Lower lobe of right lung (tissue), 2 donors: ENCODE results near the gene CRYGB. TPM values are rescaled to one million over a fixed set of nuclear protein-coding genes. Genes with fewer than 3 reads are reported as not detected.
"Not testable (repeated sequence)": the region's sequence is repeated elsewhere in the genome, so short reads cannot be mapped to it uniquely, and the experiment has no call there.

Experiments
- ATAC-seq, 2 donors: fragments of 200-7000 bp; cut with Tn5 transposase; one replicate each; pipeline ENCODE4 v1.9.1; 2020 to 2022; ENCODE audit warnings: mild to moderate bottlenecking in 2 of 2, moderate library complexity in 2 of 2
- DNase-seq: peaks from one replicate; pipeline ENCODE4 v3.0.0-alpha.2; 2020
- H3K27ac ChIP-seq: fragments of 200-600 bp; one replicate; pipeline ENCODE4 v1.8.0; 2022
- H3K27me3 ChIP-seq: fragments of 200-600 bp; one replicate; pipeline ENCODE4 v1.8.0; 2022; ENCODE audit warnings: low read depth
- H3K36me3 ChIP-seq: fragments of 200-600 bp; one replicate; pipeline ENCODE4 v1.8.0; 2022; ENCODE audit warnings: mild to moderate bottlenecking
- H3K4me1 ChIP-seq: fragments of 200-600 bp; one replicate; pipeline ENCODE4 v1.8.0; 2022
- H3K4me3 ChIP-seq: fragments of 200-600 bp; one replicate; pipeline ENCODE4 v1.8.0; 2022; ENCODE audit warnings: mild to moderate bottlenecking
- H3K9me3 ChIP-seq: fragments of 200-600 bp; one replicate; pipeline ENCODE4 v1.8.0; 2022
- intact Hi-C: fragments of 100-400 bp; cut with DNase I; formaldehyde crosslinking; loops from one replicate; pipeline ENCODE4 v1.11.0; 2022
- total RNA-seq: library from RNA; stranded (reverse); fragmentation: NEBNext Ultra II Directional; extraction: Animal tissue kit (Norgen Biotek cat#: 25700); gene quantifications from one replicate; pipeline ENCODE4 v1.2.1, GENCODE V29; 2021
- TF ChIP-seq, protein P1 (sequence below): fragments of 200-600 bp; IDR thresholded peaks from one replicate; pipeline ENCODE4 v1.8.0; 2022; ENCODE audit warnings: antibody characterized with exemption, mild to moderate bottlenecking
- donor health status: DM: no; HTN: yes; CAD: no; lungs with severe emphysema.

Gene CRYGB
- total RNA-seq, 1 donor from 2014 or later: not detected

- Histone ChIP-seq H3K4me1 (no peaks in the 10 kb centered on the region), H3K4me3 (no peak overlapping the region), H3K27ac (no peak overlapping the region), H3K27me3 (peaks cover 16% of the 10 kb centered on the region), H3K36me3 (no peaks in the 10 kb centered on the region), H3K9me3 (no peaks in the 10 kb centered on the region)
- ATAC-seq (no peak), DNase-seq (no peak)
- intact Hi-C loops: no loop called here
- TF ChIP-seq, protein P1, sequence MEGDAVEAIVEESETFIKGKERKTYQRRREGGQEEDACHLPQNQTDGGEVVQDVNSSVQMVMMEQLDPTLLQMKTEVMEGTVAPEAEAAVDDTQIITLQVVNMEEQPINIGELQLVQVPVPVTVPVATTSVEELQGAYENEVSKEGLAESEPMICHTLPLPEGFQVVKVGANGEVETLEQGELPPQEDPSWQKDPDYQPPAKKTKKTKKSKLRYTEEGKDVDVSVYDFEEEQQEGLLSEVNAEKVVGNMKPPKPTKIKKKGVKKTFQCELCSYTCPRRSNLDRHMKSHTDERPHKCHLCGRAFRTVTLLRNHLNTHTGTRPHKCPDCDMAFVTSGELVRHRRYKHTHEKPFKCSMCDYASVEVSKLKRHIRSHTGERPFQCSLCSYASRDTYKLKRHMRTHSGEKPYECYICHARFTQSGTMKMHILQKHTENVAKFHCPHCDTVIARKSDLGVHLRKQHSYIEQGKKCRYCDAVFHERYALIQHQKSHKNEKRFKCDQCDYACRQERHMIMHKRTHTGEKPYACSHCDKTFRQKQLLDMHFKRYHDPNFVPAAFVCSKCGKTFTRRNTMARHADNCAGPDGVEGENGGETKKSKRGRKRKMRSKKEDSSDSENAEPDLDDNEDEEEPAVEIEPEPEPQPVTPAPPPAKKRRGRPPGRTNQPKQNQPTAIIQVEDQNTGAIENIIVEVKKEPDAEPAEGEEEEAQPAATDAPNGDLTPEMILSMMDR: no peak
Measured at GRCh38 chr2:208125251-208125650, 20.7 kb downstream of the CRYGB start.

GRCh38 chr2:208124013-208124715 lies 21.8 kb downstream of the CRYGB start, which contains the start of gene CRYGD:
CRYGD (minus strand) TSS chr2:208124524; CDS start chr2:208124473, 51 bp downstream.
- ATAC-seq: peak; percentile 57 to 62
- intact Hi-C loops: not testable (repeated sequence)

DNA sequence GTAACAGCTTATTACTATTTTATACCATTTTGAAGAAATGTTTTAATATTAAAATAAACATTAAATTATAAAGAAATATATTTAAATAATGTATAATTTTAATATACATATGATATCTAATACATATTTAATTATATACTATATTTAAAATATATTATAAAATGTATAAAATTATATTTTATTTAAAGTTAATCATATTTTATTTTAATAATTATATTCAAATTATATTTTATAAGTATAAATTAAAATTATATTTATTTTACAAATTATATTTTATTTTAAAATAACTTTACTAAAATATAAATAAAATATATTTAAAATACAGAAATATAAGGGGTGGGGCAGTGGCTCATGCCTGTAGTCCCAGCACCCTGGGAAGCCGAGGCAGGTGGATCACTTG lies 23.7 kb downstream of the CRYGB start:
- Histone ChIP-seq H3K9me3 (no peaks in the 10 kb centered on the region), H3K4me1 (no peaks in the 10 kb centered on the region), H3K4me3 (no peak overlapping the region), H3K36me3 (no peaks in the 10 kb centered on the region), H3K27ac (no peak overlapping the region), H3K27me3 (peaks cover 16% of the 10 kb centered on the region)
- intact Hi-C loops: no loop called here
- TF ChIP-seq, protein P1: no peak
- DNase-seq: no peak
- ATAC-seq: no peak

More at GRCh38 chr2:208124013-208124715, 21.8 kb downstream of the CRYGB start, which contains the start of gene CRYGD:
- not testable (repeated sequence) for H3K4me1 ChIP-seq, H3K36me3 ChIP-seq, H3K27ac ChIP-seq, DNase-seq, H3K9me3 ChIP-seq
- Histone ChIP-seq H3K27me3 (peaks cover 16% of the 10 kb centered on the region), H3K4me3 (peak within 1 kb of the TSS; percentile 33)

- Histone ChIP-seq H3K4me3 (no peak overlapping the region), H3K4me1 (no peaks in the 10 kb centered on the region), H3K27ac (no peak overlapping the region), H3K36me3 (no peaks in the 10 kb centered on the region), H3K9me3 (no peaks in the 10 kb centered on the region), H3K27me3 (peaks cover 6% of the 10 kb centered on the region)
- intact Hi-C loops: no loop called here
- DNase-seq: no peak
- no peak for ATAC-seq
- TF ChIP-seq, protein P1: no peak
Measured at GRCh38 chr2:208118918-208119317, 27.0 kb downstream of the CRYGB start.

DNA sequence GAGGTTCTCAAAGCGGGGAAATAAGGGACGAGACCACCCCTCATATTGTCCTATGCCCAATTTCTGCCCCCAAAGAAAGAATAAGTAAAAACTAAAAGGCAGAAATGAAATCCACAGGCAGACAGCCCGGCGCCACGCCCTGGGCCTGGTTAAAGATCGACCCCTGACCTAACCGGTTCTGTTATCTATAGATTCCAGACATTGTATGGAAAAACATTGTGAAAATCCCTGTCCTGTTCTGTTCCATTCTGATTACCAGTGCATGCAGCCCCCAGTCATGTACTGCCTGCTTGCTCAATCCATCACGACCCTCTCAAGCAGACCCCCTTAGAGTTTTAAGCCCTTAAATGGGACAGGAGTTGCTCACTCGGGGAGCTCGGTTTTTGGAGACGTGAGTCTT lies 28.6 kb downstream of the CRYGB start:
- ATAC-seq, DNase-seq, H3K27ac ChIP-seq, H3K4me1 ChIP-seq, intact Hi-C loops, H3K4me3 ChIP-seq, H3K9me3 ChIP-seq, H3K27me3 ChIP-seq, H3K36me3 ChIP-seq: not testable (repeated sequence)

DNA sequence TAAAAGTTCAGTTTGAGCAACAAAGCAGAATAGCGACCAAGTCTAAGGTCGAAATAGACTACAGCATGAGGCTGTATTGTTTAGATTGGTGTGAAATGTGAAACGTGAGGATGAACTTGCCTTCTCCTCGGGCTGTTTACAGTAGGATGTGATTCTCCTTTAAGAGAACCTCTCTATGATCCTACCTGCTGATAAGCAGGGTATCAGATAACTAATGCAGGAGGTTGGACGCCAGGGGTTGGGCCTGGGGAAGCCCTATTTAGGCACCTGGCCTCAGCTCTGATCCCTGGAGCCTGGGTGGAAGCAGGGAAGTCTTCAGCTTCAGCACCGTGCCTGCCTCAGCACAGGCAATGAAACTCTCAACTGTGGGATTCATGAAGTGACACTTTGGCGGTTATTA lies 33.0 kb downstream of the CRYGB start:
- Histone ChIP-seq H3K27me3 (no peaks in the 10 kb centered on the region), H3K4me1 (no peaks in the 10 kb centered on the region), H3K9me3 (no peaks in the 10 kb centered on the region), H3K27ac (no peak overlapping the region), H3K4me3 (no peak overlapping the region), H3K36me3 (no peaks in the 10 kb centered on the region)
- DNase-seq (no peak), ATAC-seq (no peak)
- TF ChIP-seq, protein P1: no peak
- intact Hi-C loops: no loop called here

GRCh38 chr2:208112273-208112745 lies 33.6 kb downstream of the CRYGB start:
- H3K4me1 ChIP-seq, DNase-seq, H3K27me3 ChIP-seq, intact Hi-C loops, H3K27ac ChIP-seq, H3K36me3 ChIP-seq, H3K4me3 ChIP-seq, H3K9me3 ChIP-seq: not testable (repeated sequence)
- peak in 1 of 2 donors; percentile 47 for ATAC-seq
